CD4-positive, alpha-beta T cell treated with Interleukin-15 for 1 hour (primary cell): ENCODE results near the gene ZNF224.
"Not testable (repeated sequence)": the region's sequence is repeated elsewhere in the genome, so short reads cannot be mapped to it uniquely, and the experiment has no call there.

Experiments used
- DNase-seq: peaks from one replicate; pipeline ENCODE4 v3.0.0-alpha.2; 2020

The ZNF224 gene

DNA sequence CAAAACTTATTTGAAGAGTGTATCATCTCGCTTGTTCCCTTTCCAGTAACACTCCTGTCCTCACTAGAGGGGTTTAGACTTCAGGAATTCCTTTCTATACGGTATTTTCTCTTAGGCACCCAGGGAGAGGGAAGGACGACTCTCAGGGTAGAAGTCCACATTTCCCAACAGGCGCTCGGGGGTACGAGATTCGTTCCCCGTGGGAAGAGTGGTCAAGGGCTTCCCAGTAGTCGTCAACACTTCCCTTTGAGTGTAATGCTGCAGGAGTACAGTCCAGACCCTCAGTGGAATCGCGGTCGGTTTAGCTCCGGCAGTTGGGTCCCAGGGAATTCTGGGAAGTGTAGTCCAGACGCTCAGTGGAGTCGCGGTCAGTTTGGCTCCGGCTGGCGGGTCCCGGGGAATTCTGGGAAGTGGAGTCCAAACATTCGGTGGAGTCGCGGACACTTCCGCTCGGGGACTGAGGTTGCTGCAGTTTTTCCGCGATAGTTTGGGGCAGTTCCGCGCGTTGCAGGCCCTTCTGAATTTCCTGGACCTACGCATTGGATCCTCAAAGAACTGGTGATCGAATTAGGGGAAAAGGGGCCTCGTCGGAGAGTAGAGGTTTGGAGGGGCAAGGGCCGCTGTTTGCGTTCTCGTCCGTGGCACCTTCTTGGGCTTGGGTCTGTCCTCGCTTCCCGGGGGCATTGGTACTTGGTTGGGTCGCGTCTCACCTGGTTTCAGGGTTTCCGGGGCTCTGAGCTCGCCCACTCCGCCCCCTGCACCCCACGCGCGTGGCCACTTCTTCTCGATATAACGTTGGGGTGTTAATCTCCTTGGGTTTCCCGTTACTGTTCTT lies at the start of gene ZNF224:
Gene ZNF224 (plus strand): TSS at position 431 of the 835 bp plus-strand sequence. CDS start 3,513 bp downstream, outside the sequence.
- peak; percentile 87 for DNase-seq

DNA sequence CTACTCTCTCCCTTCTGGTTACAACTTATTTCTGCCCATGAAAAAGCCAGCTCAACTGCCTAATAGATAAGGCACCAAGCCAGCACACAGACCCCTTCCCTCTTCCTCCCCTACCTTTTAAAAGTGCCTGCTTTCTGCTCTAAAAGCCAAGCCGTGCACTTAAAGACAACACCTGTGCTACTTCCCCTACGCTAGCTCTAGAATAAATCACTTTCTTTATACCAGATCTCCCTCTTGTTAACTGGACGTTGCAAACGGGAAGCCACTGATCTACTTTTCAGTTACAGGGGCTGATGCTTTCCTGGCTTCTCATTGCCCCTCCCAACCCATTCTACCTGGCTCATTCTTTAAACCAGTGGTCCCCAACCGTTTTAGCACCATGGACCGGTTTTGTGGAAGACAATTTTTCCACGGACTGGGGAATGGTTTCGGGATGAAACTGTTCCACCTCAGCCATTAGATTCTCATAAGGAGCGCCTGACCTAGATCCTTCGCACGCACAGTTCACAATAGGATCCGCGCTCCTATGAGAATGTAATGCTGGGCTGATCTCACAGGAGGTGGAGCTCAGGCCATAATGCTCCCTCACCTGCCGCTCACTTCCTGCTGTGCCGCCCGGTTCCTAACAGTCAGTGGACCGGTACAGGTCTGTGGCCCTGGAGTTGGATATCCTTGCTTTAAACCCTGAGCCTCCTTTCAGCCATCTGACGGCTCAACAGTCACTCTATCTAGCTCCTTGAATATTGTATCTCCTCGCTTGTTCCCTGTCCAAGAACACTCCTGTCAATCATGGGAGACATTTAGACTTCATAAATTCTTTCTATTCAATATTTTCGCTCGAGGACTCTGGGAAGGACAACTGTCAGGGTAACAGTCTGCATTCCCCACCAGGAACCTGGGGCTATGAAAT lies 43.2 kb upstream of the ZNF224 start:
- no peak for DNase-seq

DNA sequence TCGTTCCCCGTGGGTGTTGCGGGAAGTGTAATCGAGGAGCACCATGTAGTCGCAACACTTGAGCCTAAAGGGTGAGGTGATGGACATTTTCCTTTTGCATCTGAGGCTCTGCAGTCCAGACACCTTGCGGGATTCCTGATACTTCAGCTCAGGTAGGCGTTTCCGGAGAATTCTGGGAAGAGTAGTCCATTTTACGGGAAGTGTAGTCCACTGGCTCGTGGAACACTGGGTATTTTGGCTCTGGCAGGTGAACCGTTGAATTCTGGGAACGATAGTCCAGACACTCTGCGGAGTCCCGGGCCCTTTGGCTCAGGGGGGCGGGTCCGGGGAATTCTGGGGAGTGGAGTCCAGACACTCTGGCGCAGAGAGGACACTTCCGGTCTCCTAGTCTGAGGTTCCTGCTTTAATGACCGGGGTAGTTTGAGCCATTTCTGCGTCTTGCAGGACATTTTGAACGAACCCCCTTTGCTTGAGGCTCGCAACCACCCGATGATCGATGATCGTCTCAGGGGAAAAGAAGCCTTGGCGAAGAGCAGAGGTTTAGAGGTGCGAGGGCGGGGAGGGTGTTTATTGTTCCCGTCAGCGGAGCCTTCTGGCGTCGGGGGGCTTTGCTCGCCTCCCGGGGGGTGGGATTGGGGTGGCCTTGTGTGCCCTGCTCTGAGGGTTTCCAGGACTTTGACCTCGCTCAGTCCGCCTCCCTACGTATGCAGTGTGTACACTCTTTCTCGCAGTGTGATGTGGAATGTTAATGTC lies 42.3 kb upstream of the ZNF224 start, which contains the start of gene ZNF223:
Gene ZNF223 (plus strand): TSS at position 387 of the 753 bp plus-strand sequence. CDS start 3,141 bp downstream, outside the sequence.
- DNase-seq: peak; percentile 76

DNA sequence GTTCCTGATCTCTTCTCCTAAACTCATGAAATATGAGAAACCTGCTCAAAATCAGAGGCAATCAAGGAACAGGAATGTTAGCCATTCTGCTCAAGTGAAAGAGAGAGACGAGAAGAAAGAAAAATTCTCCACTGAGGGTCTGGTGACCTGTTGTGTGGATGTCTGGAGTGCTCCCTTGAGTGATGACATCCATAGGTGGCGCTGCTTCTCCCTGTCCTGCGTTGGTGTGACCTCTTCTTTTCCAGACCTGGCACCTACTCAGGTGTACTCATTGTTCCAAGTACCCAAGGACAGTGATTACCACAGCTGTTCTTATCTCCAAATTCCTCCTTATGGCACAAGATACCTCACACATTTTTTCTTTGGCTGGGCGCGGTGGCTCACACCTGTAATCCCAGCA lies 38.3 kb upstream of the ZNF224 start:
- no peak for DNase-seq

- DNase-seq: no peak
Observed at GRCh38 chr19:44059229-44059628, 34.9 kb upstream of the ZNF224 start.

DNA sequence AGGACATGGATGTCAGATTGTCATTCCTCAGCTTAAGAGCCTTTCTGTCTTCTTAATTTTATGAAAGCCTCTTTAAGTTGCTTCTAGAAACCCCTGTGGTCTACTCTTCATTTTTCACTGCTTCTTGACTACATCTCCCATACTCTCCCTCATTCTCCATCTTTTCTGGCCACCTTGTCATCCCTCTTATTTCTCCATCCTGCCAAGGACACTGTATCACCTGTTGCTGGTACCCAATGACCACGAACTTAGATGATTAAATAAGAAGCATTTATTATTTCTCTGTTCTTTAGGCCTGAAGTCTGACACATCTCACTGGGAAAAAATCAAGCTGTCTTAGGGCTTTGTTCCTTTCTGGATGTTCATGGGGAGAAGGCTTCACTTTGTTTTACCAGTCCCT lies 33.1 kb upstream of the ZNF224 start:
- no peak for DNase-seq

DNA sequence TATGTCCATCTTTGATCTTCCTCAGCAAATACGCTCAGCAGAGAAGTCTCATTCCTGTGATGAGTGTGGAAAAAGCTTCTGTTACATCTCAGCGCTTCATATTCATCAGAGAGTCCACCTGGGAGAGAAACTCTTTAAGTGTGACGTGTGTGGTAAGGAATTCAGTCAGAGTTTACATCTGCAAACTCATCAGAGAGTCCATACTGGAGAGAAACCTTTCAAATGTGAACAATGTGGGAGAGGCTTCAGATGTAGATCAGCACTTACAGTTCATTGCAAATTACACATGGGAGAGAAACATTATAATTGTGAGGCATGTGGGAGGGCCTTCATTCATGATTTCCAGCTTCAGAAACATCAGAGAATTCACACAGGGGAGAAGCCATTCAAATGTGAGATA lies 27.9 kb upstream of the ZNF224 start:
- DNase-seq: no peak

- DNase-seq: no peak
Observed at GRCh38 chr19:44069415-44069814, 24.7 kb upstream of the ZNF224 start.

- peak; percentile 89 for DNase-seq
Observed at GRCh38 chr19:44071824-44072542, 22.2 kb upstream of the ZNF224 start, which contains the start of gene ZNF284. ZNF284 (plus strand) TSS chr19:44072159; CDS start chr19:44076390, 4,231 bp downstream.

- no peak for DNase-seq
Observed at GRCh38 chr19:44072543-44073401, 21.4 kb upstream of the ZNF224 start.

DNA sequence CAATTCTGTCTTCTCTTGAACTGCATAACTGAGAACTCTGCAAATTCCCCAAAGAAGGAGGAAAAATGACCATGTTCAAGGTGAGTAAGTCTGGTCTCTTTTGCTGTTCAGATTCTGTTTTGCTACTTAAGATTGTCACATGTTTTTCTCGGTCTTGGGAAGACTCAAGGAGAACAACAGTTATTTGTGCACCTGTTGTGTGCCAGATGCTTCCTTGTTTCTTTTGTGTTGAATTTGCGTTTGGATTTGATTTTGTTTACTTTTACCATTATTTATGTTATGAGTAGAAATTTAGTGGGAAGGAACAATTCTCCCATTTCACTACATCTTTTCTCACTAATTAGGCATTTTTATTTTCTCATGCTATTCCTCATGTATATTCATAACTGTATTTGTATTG lies 17.8 kb upstream of the ZNF224 start:
- no peak for DNase-seq

DNA sequence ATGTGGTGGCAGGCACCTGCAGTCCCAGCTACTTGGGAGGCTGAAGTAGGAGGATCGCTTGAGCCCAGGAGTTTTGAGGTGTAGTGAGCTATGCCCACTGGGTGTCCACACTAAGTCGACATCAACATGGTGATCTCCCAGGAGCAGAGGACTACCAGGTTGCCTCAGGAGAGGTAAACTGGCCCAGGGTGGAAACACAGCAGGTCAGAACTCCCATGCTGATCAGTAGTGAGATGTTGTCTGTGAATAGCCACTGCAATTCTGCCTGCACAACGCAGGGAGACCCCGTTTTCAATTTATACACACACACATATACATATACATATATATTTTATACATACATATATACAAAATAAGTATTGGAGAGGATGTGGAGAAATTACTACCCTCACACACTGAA lies 2.1 kb upstream of the ZNF224 start:
- DNase-seq: no peak

DNA sequence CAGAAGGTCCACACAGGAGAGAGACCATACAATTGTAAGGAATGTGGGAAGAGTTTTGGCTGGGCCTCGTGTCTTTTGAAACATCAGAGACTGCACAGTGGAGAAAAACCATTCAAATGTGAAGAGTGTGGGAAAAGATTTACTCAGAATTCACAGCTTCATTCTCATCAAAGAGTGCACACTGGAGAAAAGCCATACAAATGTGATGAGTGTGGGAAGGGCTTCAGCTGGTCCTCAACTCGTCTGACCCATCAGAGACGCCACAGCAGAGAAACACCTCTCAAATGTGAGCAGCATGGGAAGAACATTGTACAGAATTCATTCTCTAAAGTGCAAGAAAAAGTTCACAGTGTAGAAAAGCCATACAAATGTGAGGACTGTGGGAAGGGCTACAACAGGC lies 13.6 kb downstream of the ZNF224 start:
- no peak for DNase-seq

GRCh38 chr19:44109458-44109857 lies 15.3 kb downstream of the ZNF224 start:
- no peak for DNase-seq

GRCh38 chr19:44111910-44112463 lies 17.8 kb downstream of the ZNF224 start:
- no peak for DNase-seq

DNA sequence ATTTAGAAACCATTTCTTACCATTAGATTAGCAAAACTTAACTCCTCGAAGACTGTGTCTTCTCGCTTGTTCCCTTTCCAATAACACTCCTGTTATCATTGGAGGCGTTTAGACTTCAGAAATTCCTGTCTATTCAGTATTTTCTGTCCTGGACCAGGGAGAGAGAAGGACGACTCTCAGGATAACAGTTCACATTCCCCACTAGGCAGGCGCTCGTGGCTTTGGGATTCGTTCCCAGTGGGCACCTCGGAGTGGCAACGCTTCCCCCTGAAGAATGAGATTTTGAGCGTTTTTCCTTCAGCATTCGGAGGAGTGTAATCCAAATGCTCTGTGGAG lies 18.6 kb downstream of the ZNF224 start:
- DNase-seq: no peak

GRCh38 chr19:44113138-44113783 lies 19.1 kb downstream of the ZNF224 start, which contains the start of gene ZNF225:
ZNF225 (plus strand) TSS chr19:44113399; CDS start chr19:44115828, 2,429 bp downstream.
- peak; percentile 93 for DNase-seq

DNA sequence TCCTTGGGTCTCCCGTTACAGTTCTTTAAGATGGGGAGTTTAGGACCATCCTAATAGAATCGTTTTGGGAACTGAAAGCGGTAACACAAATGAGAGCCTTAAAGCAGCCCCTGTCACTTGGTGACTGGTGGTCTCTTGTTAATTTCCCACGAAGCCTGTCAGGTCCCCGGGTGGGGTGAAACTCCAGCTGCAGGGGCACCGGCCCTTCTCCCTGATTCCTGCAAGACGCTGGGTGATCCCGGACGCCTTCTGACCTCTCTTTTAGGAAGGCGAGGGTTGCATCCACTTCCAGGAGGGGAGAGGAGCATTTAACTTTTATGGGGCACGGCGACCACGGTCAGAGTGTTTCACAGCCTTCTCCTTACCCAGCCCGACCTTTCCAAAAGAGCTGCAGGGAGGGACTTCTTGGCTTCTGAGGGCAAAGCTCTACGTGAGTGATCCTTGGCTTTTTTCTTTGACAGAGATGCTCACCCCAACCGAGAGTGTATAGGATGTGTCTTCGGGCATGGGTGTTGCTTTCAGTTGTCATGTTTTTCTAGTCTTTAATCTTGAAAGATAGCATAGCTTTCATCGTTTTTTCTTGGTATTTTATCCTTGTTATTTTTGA lies 19.7 kb downstream of the ZNF224 start:
- DNase-seq: no peak

DNA sequence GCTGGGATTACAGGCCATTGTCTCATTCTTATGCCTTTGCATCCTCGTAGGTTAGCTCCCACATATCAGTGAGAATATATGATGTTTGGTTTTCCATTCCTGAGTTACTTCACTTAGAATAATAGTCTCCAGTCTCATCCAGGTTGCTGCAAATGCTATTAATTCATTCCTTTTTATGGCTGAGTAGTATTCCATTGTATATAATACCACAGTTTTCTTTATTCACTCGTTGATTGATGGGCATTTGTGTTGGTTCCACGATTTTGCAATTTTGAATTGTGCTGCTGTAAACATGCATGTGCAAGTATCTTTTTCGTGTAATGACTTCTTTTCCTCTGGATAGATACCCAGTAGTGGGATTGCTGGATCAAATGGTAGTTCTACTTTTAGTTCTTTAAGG lies 27.0 kb downstream of the ZNF224 start:
- not testable (repeated sequence) for DNase-seq

- DNase-seq: no peak
Observed at GRCh38 chr19:44131955-44132354, 37.8 kb downstream of the ZNF224 start.
